Erythroblast (primary cell): ENCODE results near the gene SFXN4.

Source experiments
- GATA1 ChIP-seq: IDR thresholded peaks from 2 replicates; pipeline ENCODE4 v1.6.1; 2011; ENCODE audit warnings: low read depth, mild to moderate bottlenecking, control low read depth, low read length, moderate library complexity
- POLR2A ChIP-seq: IDR thresholded peaks from 2 replicates; pipeline ENCODE4 v1.6.1; 2011; ENCODE audit warnings: mild to moderate bottlenecking, low read length

- TF ChIP-seq POLR2A (no peak), GATA1 (no peak)
Measured at GRCh38 chr10:119116326-119116951, 49.1 kb downstream of the SFXN4 start.
